Left kidney (tissue), 8 donors: ENCODE measurements around the gene CELF3. TPM values are rescaled to one million over a fixed set of nuclear protein-coding genes. Genes with fewer than 3 reads are reported as not detected.
A peak's percentile ranks its signal among the peaks of the same experiment; 100 is the strongest.
"Not testable (repeated sequence)": the region's sequence is repeated elsewhere in the genome, so short reads cannot be mapped to it uniquely, and the experiment has no call there.

Source experiments
- DNase-seq: peaks from one replicate; pipeline ENCODE4 v3.0.0-alpha.2; 2013
- long read RNA-seq, 8 donors: transcript quantifications; one replicate each; lab custom pipeline, GENCODE V29; 2026
- polyA plus RNA-seq: library from polyadenylated mRNA; unstranded; fragments of 120-200 nt; gene quantifications from one replicate; pipeline ENCODE4 v1.2.1, GENCODE V29; 2013; ENCODE audit not compliant: insufficient read length

CELF3 gene
- 0.33 TPM for polyA plus RNA-seq
- long read RNA-seq, donor 1: 0 reads
- long read RNA-seq, donor 2: 0 reads
- long read RNA-seq, donor 3: 0 reads
- long read RNA-seq, donor 4: 0 reads
- long read RNA-seq, donor 5: 0 reads
- long read RNA-seq, donor 6: 0 reads
- long read RNA-seq, donor 7, partial matches to known transcripts: 0 of 1 reads
- long read RNA-seq, donor 7, other reads (novel, unspliced or antisense): 0 of 1 reads
- long read RNA-seq, donor 8: 0 reads

- DNase-seq: no peak
Observed at GRCh38 chr1:151716771-151717631, at the start of gene CELF3. CELF3 (minus strand) TSS chr1:151716803; CDS start chr1:151716020, 783 bp downstream.

- DNase-seq: no peak
Observed at GRCh38 chr1:151763990-151764389, 47.4 kb upstream of the CELF3 start.

DNA sequence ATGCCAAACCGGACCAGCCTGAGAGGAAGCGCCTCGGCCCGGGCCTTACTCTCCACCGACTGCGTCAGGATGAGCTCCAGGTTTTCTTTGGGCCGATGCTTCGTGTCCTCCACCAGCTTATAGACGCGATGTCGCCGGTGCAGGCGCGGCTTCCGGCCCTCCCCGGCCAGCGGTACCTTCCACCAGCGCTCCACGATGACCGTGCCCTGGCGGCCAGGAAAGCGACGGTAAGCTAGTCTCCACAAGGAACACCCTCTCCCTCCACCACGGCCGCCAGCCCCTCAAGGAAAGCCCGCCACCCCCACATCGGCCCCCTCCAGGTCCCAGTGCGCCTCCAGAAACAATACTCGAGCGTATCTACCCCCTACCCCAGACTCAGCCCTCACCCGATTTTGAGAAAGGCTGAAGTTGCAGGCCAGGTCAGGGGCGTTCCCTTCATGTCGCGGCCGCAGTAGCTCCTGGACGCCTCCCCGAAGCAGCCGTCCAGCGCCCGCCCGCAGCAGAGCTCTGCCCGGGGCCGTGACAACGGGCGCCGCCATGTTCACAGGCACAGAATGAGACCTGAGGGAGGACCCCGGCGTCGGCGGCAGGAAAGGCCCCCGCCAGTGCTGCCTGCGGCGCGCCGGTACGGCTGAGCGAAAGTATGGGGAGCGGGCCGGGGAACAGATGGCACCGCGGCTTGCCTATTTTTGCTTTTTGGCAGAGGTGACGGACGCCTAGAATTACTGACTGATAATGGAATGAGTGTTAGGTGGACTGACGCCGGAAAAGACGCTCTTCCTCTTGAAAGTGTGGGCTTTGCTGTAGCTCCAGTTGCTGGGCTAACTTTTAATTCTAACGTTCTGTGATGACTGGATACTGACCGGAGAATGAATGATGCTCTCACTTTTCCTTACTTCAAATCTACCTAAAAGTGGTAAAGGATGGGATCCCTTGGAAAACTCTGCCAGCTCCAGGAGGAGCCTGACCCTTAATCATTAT is 46.6 kb upstream of the CELF3 start, which contains the start of gene MRPL9:
Gene MRPL9, minus strand, starts transcription at position 556 of the 981 bp plus-strand sequence. Its CDS starts 17 bp downstream, at position 539.
- DNase-seq: peak; percentile 79

DNA sequence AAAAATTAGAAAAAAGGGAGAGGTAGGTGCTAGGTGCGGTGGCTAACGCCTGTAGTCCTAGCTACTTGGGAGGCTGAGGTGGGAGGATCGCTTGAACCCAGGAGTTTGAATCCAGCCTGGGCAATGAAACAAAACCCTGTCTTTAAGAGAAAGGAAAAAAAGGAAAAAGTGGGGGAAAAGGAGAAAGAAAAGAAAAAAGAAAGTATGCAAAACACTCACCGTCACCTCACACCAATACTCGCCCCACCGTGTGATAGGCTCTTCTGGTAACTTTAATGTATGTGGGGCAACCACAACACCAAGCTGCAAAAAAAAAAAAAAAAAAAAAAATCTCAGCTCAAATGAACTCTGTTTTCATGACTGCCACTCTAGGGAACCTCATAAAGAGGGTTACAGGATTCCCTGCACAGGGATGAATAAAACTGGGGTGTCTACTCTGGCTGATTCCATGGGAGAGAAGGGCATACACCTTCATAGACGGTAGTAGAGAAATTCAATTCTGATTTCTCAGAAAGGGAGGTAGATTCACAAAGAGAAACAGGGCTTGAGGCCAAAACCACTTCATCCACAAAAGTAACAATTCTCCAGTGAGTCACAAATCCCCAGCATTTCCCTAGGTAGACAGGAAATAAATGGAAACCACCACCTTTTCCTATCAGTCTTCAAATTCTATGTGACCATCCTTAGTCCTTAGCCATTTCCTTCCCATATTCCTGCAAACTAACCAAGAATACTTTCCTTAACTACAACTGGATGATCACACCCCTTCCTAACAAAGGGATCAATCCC is 44.2 kb upstream of the CELF3 start:
- DNase-seq: no peak

DNA sequence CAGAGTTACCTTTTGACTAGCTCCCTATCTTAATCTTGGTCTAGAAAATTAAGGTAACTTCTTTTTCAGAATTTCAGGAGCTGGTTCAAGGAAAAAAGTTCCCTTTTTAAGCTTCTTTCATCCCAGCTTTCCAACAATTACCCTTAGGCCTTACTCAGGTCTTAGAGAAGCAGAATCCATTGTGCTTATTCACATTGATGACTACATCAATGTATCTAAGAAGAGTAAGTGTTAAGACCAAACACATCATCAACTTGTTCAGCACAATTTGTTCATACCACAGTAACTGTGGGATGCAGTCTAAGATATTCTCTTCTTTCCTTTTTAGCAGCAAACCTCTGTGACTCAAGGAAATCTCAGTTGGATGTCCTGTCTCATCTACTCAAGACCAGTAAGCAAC is 42.6 kb upstream of the CELF3 start:
- no peak for DNase-seq

DNA sequence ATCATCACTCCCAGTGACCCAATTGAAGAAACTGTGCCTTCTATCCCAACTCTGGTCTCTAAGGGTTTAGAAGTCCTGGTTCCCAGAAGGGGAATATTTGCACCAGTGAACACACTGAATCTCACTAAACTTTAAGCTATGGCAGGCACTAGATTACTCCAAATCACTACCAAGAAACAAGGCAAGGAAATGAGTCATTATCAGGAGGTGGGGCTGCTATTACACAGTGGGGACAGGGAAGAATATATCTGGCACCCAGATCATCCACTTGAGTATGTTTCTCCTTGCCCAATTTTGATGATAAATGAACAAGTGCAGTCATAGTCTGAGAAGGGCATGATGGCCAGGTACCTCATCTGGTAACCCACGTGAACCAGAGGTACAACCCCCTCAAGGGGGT is 39.7 kb upstream of the CELF3 start:
- no peak for DNase-seq

GRCh38 chr1:151741516-151741915 is 24.9 kb upstream of the CELF3 start:
- DNase-seq: no peak

DNA sequence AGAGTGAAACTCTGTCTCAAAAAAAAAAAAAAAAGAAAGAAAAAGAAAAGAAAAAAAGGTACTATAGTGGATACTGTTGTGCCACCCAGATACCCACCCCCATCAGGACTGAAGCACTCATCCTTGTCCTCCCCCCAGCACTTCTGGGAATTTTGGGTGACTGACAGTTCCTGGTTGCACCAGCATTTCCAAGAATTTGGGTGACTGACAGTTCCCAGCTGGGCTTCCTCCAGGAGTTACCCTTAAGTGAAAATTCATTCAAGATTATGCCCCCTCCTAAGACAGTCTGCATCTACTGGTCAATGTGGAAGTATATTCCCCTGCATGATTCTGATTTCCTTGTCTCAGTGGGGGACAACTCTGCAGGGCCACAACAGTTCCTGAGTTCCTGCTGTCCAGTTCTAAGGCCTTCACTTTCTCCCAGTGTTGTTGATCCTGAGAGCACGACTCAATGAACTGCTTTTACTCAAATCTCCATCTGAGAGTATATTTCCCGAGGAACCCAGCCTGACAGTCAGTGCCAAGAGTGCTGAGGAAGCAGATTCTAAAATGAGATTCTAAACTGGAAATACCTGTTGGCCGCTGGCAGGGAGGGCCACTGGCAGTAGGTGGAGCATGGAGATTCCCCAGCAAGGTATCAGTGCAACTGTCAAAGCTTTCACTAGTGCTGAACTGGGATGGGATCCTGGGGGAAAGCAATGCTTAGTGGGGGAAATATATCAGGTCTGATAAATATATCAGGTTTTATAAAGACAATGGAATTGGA is 23.2 kb upstream of the CELF3 start:
- no peak for DNase-seq

- no peak for DNase-seq
Observed at GRCh38 chr1:151737479-151737878, 20.9 kb upstream of the CELF3 start.

DNA sequence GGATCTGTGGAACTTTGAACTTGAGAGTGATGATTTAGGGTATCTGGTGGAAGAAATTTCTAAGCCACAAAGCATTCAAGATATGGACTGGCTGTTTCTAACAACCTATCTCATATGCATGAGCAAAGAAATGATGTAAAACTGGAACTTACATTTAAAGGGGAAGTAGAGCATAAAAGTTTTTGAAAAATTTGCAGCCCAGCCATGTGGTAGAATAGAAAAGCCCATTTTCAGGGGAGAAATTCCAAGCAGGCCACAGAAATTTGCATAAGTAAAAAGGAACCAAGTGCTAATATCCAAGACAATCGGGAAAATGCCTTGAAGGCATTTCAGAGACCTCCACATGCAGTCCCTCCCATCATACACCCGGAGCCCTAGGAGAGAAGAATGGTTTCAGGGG is 20.4 kb upstream of the CELF3 start:
- DNase-seq: no peak

DNA sequence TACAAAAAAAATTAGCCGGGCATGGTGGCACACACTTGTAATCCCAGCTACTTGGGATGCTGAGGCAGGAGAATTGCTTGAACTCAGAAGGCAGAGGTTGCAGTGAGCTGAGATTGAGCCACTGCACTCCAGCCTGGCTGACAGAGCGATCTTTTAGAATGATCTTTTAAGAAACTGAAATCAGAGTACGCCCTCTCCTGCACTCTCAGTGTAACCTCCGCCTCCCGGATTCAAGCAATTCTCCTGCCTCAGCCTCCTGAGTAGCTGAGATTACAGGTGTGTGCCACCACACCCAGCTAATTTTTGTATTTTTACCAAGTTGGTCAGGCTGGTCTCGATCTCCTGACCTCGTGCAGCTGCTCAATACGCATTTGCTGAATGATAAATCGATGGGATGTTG is 17.4 kb upstream of the CELF3 start:
- DNase-seq: not testable (repeated sequence)

DNA sequence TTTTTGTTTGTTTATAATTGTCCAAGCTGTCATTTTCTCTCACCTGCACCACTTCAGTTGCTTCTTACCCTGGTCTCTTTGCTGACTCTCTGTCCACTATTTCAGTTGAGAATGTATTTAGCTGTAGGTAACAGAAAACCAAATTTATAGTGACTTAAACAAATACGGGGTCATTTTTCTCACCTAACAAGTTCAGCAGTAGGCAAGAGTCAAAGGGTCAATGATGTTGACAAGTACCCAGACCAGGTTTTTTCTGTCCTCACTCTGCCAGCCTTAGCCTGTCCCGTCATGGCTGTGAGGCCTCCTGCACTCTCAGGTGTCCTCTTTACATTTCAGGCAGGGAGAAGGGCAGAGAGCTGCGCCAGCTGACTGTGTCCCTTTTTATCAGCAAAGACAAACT is 16.5 kb upstream of the CELF3 start:
- no peak for DNase-seq

GRCh38 chr1:151729966-151730291 is 13.3 kb upstream of the CELF3 start:
- DNase-seq: no peak

DNA sequence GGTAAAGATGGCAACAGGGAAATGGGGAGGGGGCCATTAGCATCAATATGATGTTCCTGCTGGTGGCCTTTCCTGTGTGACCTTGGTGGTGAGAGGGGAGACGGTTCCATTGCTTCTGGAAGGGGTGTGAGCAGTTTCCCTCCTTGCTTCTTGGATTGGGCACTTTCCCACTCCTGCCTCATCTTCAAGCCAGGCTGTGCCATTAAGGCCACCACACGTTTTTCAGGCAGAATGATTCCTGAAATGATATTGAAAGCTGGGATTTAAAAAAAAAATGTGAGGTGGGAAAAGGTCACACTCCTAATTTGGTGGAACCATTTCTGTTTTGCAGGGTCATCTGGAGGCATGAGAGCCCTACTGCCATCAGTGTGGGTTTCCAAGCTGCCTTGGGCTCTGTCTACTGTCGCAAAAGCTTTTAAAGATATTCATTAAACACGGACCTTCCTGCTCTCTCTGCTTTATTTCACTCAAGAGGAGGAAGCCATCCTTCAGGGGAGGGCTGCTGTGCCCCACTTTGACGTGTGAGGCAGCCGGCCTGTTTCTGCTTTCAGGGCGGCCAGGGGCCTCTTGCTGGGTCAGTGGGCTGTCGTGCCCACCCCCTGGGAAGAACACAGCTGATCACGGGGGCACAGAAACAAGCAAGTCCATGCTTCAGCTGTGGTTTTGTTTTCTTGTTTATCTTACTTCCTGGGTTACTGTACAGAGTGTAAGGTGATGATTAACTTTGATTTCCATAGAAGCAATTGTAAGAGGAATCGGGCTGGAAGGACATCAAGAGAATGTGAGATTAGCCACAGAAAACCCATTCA is 12.8 kb upstream of the CELF3 start:
- no peak for DNase-seq

- DNase-seq: no peak
Observed at GRCh38 chr1:151728151-151729054, 11.8 kb upstream of the CELF3 start.

- no peak for DNase-seq
Observed at GRCh38 chr1:151723726-151724370, 7.2 kb upstream of the CELF3 start.

- DNase-seq: no peak
Observed at GRCh38 chr1:151721788-151722510, 5.3 kb upstream of the CELF3 start.
